Testis (tissue), 3 donors: ENCODE measurements around the gene TMEM150B. TPM values are rescaled to one million over a fixed set of nuclear protein-coding genes. Genes with fewer than 3 reads are reported as not detected.

Experiments
- DNase-seq: peaks from one replicate; pipeline ENCODE4 v3.0.0-alpha.2; 2019
- H3K27ac ChIP-seq, 2 donors: fragments of 200-600 bp; sonication (generic); one replicate each; pipeline ENCODE4 v1.5.1; 2019
- H3K27me3 ChIP-seq: fragments of 200-600 bp; sonication (generic); one replicate; pipeline ENCODE4 v1.5.1; 2019
- H3K36me3 ChIP-seq: fragments of 200-600 bp; sonication (generic); one replicate; pipeline ENCODE4 v1.5.1; 2017; ENCODE audit warnings: low read depth; ENCODE audit errors: missing control alignments
- H3K4me1 ChIP-seq: fragments of 200-600 bp; sonication (generic); one replicate; pipeline ENCODE4 v1.5.1; 2019
- H3K4me3 ChIP-seq, 2 donors: fragments of 200-600 bp; sonication (generic); one replicate each; pipeline ENCODE4 v1.5.1; 2017 to 2019
- H3K9me3 ChIP-seq: fragments of 200-600 bp; sonication (generic); one replicate; pipeline ENCODE4 v1.5.1; 2017
- CTCF ChIP-seq, 3 experiments: fragments of 450-650 bp in 2 of 3; fragments of 200-600 bp in 1 of 3; sonication (generic) in 1 of 3; IDR thresholded peaks; one replicate each; pipeline ENCODE4 v1.5.1; 2016 to 2019; ENCODE audit warnings: antibody characterized with exemption in 3 of 3, mild to moderate bottlenecking in 2 of 3, moderate library complexity in 1 of 3
- POLR2A ChIP-seq: fragments of 450-650 bp; IDR thresholded peaks from one replicate; pipeline ENCODE4 v1.6.1; 2017; ENCODE audit warnings: antibody characterized with exemption, mild to moderate bottlenecking, moderate library complexity
- WGBS, 2 donors: methylation state at CpG; one replicate each; pipeline ENCODE4 v1.1.5; 2018; 5-methylcytosine and 5-hydroxymethylcytosine counted together
- intact Hi-C: fragments of 100-400 bp; cut with DNase I; formaldehyde crosslinking; loops from one replicate; pipeline ENCODE4 v1.15.1; 2023; ENCODE audit warnings: low total_unique reads
- polyA plus RNA-seq: library from polyadenylated mRNA; stranded (reverse); fragments of 350-450 nt; fragmentation: Illumina TruSeq; extraction: RNeasy Lipid Tissue Mini Kit (QIAGEN cat#74804); gene quantifications from one replicate; pipeline ENCODE4 v1.2.3, GENCODE V29; 2014; ENCODE audit warnings: low read depth, low replicate concordance; ENCODE audit not compliant: insufficient read depth
- total RNA-seq, 2 donors: library from RNA; depleted of rRNA; stranded (reverse); fragments of >200 nt; gene quantifications; one replicate each; pipeline ENCODE4 v1.2.3, GENCODE V29; 2016

TMEM150B gene
- total and polyA plus RNA-seq, 3 donors from 2014 or later, result 0.98 to 2.2 TPM; not detected in 1

DNA sequence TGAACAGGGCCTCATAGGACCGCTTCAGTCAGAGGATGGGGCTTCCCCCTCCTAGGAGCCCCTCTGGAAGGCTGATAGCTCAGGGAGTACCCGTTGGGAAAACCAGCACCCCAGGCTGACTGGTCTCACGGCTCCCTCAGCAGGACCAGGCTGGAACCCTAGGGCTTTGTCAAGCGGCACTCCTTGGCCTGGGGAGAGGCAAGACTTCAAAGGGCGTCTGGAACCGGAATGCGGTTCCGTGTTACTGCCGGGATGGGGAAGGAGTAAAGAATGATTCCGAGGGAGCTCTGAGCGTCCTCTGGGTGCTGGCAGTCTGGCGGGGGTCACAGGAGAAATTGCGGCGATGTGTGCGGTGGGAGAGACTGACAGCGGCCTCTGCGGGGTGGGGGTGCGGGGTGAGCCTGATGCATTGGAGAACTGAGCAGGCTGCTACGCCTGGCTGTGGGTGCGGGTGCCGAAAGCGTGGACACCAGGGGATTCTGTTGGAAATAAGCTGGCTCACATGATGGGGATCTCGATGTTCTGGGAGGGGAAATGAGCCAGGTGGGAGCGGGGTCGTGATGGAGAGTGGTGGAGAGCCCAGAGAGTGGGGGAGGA lies 27.5 kb upstream of the TMEM150B start:
- no peaks in the 10 kb centered on the region for H3K9me3 ChIP-seq
- H3K4me1 ChIP-seq, result peaks cover 8% of the 10 kb centered on the region
- no peak for TF ChIP-seq CTCF (IDR thresholded peaks at IDR 0.05)
- no peak for TF ChIP-seq POLR2A
- no peaks in the 10 kb centered on the region for H3K36me3 ChIP-seq
- intact Hi-C loops, result no loop called here
- no peaks in the 10 kb centered on the region for H3K27me3 ChIP-seq
- H3K27ac ChIP-seq, result no peak overlapping the region
- no peak for DNase-seq
- H3K4me3 ChIP-seq, result no peak overlapping the region
- 54 to 55% methylated on average over 25 of the region's 25 CpGs for WGBS, 2 donors

- Histone ChIP-seq H3K27ac (no peak overlapping the region), H3K36me3 (no peaks in the 10 kb centered on the region), H3K4me1 (peaks cover 8% of the 10 kb centered on the region), H3K9me3 (no peaks in the 10 kb centered on the region), H3K4me3 (no peak overlapping the region), H3K27me3 (no peaks in the 10 kb centered on the region)
- DNase-seq, result no peak
- intact Hi-C loops, result no loop called here
- 87% methylated on average over 6 of the region's 6 CpGs; no CpG with 5 or more reads in 1 of the 2 donors for WGBS, 2 donors
- no peak for TF ChIP-seq POLR2A
- no peak for TF ChIP-seq CTCF (IDR thresholded peaks at IDR 0.05)
These were observed 26.9 kb upstream of the TMEM150B start for GRCh38 chr19:55352040-55352439.

GRCh38 chr19:55350620-55351315 lies 25.6 kb upstream of the TMEM150B start:
- intact Hi-C loops, result no loop called here
- H3K36me3 ChIP-seq, result no peaks in the 10 kb centered on the region
- no peak overlapping the region for H3K4me3 ChIP-seq
- DNase-seq, result no peak
- H3K4me1 ChIP-seq, result peaks cover 8% of the 10 kb centered on the region
- no peaks in the 10 kb centered on the region for H3K9me3 ChIP-seq
- H3K27ac ChIP-seq, result no peak overlapping the region
- TF ChIP-seq CTCF (IDR thresholded peaks at IDR 0.05) (no peak), POLR2A (no peak)
- WGBS, 2 donors, result 81 to 89% methylated on average over 10 to 11 of the region's 11 CpGs
- no peaks in the 10 kb centered on the region for H3K27me3 ChIP-seq

GRCh38 chr19:55348317-55349034 lies 23.3 kb upstream of the TMEM150B start:
- TF ChIP-seq CTCF (IDR thresholded peaks at IDR 0.05) (no peak), POLR2A (no peak)
- no peaks in the 10 kb centered on the region for H3K9me3 ChIP-seq
- DNase-seq, result no peak
- intact Hi-C loops, result no loop called here
- no peaks in the 10 kb centered on the region for H3K4me1 ChIP-seq
- no peak overlapping the region for H3K4me3 ChIP-seq
- no peaks in the 10 kb centered on the region for H3K27me3 ChIP-seq
- 75 to 82% methylated on average over 13 to 22 of the region's 22 CpGs for WGBS, 2 donors
- H3K27ac ChIP-seq, result no peak overlapping the region
- H3K36me3 ChIP-seq, result no peaks in the 10 kb centered on the region
